8988T (cell line): ENCODE results near the gene CEP131.

ENCODE experiments used
- DNase-seq: peaks from one replicate; pipeline ENCODE4 v3.0.0; 2011

Gene CEP131

DNA sequence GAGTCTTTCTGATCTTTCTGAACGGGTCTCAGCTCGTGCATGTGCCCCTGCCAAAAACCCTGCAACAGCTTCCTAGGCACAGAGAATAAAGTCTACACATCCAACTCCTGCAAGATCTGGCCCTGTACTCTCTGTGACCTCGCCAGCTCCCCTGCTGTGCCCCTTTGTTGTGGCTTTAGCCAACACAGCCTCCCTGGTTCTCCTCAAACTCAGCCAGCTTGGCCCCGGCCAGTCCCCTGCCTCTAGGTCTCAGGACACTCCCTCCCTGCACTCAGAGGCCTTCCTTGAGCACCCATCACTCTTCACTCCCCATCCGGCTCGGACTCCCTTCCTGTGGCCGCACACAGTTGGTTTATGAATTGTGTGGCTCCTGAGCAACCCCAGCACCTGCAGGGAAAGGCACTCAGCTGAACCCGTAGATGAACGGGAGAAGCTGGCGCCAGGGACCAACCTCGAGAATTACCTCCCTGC lies 1.4 kb downstream of the CEP131 start:
- no peak for DNase-seq

DNA sequence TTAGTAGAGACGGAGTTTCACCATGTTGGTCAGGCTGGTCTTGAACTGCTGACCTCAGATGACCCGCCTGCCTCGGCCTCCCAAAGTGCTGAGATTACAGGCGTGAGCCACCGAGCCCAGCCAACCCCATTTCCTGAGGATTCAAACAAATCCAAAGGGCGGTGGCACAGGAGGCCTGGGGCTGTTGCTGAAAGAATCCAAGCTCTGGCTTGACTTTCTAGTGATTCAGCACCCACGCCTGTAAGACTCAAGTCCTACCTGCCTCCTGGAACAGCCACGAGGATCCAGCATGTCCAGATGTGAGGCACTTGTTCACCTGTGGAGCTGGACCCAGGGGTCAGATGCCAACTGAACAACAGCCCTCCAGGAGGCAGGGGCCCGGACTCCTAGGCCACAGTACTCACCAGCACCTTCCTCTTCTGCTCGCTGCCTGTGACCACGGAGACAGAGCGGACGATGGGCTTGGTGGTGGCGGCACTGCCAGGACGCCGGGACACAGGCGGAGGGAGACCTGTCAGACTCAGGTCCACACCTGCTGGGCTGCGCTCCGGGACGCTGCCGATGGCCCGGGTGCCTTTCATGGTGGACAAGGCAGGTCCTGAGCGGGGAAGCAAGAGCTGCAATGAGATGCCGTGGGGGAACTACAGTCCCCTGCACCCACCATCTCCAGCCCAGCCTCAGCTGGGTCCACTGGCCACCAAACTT lies 3.1 kb downstream of the CEP131 start:
- no peak for DNase-seq

DNA sequence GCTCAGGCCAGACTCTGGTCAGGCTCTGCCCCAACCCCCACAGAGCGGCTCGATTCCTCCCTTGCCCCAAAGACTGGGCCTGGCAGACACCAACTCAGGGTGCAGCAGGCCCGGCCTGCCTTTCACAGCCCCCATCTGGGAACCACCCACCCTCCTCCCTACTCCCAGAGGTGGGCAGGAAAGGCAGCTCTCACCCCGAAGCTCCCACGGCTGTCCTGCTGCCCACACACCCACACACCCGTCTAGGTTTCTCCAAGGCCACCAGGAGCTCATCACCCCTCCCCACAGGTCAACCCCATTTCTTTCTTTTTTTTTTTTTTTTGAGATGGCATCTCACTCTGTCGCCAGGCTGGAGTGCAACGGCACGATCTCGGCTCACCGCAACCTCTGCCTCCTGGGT lies 3.8 kb downstream of the CEP131 start:
- no peak for DNase-seq

DNA sequence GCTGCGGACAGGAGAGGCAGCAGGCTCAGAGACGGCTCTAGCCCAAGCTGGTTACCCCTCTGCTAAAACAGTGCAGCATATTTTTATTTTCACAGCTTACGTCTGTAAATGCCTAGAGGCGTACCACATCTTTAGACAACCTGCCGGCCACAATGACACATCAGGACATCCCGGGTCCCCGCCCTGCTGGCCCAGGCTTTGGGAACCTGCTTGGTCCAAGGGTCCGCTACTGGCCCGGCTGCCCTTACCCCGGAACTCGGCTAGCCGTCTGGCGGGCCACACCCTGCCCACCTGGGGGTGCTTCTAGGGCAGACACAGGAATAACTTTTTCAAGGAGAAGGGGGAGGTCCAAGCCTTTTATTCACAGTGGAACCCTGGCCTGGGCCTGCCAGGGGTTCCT lies 4.3 kb downstream of the CEP131 start:
- no peak for DNase-seq

DNA sequence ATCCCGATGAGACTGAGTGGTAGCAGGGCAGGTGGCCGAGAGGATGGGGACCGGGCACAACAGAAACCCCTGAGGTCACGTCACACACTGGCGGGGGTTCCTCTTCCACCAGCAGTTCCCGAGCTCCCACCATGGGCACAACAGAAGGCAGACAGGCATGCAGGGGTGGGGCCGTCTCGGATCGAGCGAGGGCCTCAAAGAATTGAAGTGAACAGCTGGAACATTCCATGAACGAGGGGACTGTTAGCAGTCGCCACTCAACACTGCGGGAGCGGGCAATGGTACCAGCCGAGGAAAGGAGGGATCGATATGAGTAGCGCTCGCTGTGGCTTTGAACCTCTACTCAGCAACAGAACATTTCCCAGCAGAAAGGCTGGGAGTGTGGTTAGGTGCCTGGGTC lies 5.3 kb downstream of the CEP131 start:
- no peak for DNase-seq

DNA sequence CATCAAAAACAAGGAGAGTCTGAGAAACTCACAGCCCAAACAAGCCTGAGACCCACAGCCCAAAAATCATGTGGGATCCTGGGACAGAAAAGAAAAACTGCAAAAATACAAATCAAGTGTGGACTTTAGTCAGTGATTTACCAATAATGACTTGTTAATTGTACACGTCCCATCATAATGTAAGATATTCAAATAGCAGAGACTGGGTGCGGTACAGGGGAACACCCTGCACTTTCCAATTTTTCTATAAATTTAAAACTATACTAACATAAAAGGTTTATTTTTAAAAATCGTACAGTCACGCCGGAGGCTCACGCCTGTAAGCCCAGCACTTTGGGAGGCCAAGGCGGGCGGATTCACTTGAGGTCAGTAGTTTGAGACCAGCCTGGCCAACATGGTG lies 8.8 kb downstream of the CEP131 start:
- DNase-seq = no peak

DNA sequence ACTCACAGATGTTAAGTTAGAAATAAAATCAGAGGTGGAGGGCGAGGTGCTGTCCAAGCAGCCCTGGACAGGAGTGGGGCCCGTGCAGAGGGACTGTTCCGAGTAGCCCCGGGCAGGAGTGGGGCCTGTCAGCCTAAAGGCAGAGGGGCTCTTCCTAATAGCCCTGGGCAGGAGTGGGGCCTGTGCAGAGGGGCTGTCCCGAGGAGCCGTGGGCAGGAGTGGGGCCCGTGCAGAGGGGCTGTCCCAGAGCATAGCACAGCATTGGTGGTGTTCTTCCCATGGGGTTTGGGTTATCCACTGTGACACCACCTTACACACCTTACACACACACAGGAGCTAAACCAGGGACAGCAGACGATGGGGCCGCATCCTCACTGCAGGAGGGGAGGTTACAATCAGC lies 10.4 kb downstream of the CEP131 start:
- DNase-seq = no peak

DNA sequence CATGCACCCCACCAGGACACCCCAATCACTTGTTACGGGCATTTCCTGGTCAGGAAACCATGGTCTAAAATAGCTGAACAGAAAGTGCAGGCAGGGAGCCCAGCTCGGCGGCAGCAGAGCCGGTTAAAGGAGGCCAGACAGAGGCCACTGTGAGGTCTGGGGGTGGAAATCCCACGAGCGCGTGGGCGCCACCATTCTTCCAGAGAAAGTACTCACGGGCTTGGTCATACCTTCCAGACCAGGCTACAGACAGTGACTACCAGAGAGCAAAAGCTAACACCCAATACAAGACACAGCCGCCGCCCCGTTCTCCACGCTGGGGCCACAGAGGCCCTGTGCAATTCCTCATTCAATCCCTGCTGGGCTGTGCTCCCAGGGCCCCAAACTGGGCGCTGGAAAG lies 11.9 kb downstream of the CEP131 start:
- DNase-seq = no peak

DNA sequence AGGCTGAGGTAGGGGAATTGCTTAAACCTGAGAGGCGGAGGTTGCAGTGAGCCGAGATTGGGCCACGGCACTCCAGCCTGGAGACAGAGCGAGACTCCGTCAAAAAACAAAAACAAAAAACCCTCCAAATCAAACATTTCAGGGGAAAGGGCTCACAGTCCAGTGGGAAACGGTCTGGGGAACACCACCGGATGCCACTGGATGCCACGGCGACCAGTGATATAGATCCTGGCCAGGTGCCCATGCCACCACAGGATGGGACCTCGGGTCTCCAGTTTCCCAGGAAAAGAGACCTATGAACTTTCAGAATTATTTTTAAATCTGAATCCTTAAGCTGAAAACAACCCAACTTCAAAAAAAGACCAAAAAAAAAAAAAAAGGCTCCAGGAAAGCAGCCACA lies 12.3 kb downstream of the CEP131 start:
- DNase-seq = no peak

DNA sequence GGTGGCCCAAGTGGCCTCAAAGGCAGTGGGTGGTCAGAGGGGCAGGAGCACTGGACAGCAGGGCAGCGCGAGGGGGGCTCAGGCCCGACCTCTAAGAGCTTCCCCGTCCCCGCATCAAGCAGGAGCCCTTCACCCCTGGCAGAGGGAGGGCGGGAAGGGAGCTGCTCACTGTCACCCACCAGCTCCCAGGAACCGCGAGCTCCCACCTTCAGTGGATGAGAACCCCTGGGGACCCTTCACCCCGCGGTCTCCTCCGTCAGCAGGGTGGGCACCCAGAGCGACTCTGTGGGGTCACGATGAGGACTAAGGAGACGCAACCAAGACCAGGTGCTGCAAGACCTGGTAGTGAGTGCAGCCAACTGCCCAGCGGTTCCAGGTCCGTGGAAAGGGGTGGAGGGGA lies 13.6 kb downstream of the CEP131 start:
- no peak for DNase-seq

DNA sequence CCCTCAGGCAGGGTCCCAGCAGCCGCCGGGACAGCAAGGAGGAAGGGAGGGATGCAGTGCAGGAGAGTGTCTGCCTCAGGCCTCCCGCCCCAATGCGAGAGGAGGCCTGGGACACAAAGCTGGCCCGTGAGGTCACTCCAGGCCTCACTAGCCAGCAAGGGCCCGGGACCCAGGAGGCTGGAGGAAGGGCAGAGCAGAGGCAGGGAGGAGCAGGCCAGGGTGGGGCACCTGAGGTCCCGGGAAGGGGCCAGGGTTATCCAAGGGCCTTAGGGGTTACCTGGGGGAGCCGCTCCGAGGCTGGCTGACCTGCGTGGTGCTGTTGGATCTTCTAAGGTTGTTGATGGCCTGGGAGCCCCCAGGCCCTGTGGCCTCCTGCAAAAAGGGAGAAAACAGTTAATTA lies 14.1 kb downstream of the CEP131 start:
- no peak for DNase-seq

DNA sequence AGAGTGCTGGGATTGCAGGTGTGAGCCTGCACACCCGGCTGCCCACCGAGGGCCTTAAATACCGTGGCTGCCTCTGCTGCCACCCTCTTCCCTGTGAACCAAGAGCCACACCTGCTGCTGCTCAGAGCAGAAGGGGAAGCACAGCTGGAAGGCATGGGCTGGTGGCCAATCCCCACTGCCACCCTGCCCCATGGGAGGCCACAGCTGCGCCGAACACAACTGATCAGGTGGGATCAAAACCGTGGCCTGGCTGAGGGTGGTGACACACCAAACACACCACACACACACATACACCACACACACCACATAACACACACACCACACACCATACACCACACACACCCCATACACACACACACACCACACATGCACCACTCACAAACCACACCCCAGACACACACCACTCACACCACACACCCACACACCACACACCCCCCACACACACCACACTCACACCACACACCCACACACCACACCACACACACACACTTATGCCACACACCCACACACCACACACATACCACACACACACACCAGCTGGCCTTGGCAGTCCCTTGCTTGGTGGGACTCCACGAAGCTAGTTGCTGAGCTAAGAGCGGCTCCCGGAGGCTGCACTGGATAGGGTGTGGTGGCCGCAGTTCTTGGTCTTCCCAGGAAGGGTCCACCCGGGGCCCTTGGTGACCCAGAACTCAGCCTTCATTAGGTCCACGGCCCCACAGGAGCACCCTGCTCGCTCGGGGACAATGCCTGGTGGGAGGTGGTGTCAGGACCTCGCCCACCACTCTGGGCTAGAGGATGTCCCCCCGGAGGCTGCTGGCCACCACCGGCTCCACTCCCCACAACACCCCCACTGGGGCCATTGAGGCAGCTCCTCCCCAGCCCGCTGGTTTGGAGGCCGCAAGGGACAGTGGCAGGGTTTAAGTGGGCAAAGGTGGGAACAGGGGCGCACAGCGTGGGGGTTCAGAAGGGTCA lies 14.9 kb downstream of the CEP131 start:
- DNase-seq = no peak

DNA sequence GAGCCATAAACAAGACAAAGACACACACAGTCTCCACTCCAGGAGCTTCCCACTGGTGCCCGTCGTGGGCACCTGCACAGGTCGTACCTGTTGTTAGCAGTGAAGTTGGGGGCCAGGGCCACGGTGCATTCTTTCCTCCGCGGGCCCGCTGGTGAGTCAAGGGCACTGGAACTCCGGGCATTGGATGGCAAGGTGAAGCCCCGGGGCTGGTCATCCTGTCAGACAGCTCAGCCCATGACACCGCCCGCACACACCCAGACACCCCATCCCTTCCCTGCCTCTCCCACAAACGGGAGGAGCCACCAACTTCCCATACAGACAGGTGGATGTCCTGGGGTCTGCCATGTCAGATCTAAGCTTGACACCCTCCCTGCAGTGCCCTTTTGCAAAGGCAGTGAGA lies 16.1 kb downstream of the CEP131 start:
- no peak for DNase-seq

DNA sequence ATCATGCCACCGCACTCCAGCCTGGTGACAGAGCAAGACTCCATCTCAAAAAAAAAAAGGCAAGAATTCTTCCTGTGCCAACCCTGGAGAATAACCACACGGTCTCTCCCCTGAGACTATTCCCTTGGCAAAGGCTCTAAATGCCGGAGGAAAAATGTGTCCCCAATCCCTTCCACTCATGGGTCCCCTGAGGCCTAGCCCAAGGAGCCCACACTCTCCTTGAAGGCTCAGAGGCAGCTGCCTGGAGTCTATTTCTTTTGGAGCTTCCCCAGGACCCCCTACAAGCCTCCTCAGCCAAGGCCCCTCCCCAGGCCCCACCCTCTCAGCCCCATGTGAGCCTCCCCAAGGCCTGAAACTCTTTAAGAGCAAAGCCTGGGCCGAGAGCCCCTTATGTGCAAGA lies 16.6 kb downstream of the CEP131 start:
- no peak for DNase-seq

DNA sequence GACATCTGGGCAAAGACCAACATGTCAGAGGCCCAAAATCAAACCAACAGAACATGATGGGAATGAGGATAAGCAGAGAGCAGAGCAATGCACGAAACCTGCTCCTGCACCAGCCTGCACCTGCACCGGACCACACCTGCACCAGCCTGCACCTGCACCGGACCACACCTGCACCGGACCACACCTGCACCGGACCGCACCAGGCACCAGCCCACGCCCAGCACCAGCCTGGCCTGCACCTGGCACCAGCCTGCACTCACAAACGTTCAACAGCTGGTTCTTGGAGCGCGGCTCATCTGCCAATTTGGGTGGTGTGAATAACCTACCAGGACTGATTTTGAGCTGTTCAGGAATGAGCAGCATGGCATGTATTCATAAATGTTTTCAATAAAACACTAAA lies 18.2 kb downstream of the CEP131 start:
- no peak for DNase-seq

DNA sequence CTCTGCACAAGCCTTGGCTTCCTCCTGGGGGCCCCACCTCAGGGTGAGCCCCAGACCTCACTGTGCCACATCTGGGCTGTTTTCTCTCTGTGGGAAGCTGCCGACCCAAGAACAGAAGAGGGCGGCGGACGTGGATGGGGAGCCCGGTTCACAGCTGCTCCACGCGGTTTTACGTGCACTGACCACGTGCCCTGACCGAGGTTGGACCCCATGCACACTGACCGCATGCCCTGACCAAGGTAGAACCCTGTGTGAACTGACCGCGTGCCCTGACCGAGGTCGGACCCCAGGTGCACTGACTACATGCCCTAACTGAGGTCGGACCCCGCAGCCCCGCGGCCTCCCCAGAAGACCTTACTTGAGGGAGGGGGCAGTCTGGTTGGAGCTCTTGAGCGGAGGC lies 19.6 kb downstream of the CEP131 start:
- DNase-seq = no peak

DNA sequence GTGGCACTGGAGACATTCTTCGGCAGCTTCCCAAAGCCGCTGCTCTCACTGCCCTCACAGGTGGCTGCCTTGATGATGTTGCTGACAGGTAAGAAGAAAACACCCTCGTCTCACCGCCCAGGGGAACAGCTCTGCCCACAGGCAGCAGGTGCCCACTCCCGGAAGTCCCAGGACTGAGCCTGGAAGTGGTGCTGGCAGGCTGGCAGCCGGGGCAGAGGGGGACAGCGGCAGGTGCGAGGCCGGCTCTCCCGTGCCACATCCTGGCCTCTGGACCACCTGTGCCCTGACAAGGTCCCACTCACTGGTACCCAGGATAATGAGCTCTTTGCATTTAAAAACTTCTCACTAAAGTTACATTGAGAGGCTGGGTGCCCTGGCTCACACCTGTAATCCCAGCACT lies 20.4 kb downstream of the CEP131 start:
- no peak for DNase-seq

DNA sequence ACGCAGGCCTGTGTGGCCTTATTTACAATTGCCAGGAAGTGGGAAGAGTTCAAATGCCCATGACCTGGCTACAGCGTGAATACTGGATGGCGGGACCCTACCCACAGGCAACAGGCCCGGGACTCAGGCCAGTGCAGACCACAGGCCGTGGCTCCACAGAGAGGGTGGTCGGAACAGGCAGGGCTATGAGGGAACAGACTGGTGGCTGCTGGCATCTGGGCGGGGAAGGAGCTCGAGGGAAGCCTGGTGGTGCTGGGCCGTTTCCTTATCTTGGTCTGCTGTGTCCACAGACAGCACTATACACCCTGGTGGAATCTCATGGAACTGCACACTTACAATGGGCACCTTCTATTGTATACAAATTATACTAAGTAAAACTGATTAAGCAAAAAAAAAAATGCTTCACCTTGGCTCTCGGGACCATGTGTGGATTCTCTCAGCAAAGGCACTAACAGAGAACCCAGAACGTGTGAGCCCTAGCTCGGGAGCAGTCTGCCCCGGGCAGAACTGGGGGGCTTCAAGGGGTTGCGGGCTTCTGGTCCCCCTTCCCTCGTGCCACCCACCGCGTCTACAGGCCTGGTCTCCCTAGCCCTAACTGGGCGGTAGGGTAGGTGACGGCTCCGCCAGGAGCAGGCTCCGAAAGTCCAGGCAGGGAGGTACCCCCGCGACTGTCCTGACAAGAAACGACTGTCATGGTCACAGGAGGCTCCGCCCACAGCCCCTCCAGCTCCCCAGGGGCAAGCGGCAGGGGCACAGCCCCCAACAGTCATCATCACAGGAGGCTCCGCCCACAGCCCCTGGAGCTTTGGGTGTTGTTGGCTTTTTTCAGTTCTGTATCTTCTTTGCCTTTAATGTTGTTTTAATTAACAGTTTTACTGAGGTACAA lies 21.8 kb downstream of the CEP131 start:
- peak; percentile 91 for DNase-seq

DNA sequence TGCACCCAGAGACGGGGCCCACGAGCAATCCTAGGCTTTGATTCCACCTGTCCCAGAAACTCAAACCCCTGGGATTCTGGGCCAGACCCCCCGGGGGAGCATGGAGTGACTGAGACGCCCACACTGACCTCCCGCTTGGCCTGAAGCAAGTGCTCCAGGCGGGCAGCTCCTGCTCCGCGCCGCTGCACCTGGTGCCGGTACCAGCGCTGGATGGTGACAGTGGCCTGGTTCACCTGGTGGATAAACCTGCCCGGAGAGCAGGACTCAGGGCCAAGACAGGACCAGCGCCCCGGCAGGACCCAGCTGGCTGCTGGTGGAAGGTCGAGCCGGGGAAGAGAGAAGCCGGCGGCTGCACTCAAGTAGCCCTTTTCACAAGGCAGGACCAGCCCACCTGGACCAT lies 22.6 kb downstream of the CEP131 start:
- DNase-seq = no peak

DNA sequence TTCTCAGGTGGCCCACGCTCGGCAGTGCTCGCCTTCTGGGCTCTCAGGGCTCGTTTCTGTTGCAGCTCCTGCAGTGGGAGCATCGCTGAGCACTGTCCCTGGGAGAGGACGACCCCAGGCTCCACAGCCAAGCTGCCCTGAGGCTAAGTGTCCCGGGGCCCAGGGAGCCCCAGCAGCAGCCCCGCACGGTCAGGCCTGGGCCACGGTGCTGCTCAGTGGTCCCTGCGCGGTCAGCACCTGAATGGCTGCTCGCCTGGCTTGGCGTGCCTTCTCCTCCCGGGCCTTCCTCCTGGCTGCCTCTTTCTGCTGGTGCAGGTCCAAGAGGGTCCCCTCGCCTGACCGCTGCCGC lies 23.3 kb downstream of the CEP131 start:
- DNase-seq = no peak

DNA sequence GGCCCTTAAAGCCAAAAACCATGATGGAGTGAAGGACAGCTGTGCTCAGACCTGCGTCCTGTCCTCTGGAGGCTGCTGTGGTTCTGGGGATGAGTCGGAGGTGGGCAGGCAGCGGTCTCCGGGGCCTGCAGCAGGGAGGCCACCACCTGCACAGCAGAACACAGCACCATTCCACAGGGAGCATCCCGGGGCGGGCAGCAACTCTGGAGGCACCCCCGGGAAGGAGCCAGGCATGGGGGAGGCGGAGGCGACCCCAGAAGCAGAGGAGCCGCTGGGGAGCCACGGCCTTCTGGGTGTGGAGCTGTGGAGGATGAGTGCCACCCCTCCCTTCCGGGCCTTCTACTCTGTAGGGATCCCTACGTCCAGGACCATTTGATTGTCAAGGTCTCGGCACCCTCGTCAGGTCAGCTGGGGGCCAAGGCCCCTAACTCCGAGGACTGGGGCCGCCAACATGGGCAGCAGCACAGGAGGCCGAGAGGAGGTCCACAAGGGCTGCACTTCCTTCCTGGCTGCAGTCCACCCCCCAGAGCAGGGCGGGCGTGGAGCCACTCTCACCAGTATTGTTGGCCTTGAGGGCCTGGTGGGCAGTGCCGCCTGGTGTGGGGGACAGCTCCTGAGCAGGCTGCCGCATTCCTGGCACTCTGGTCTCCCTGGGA lies 23.8 kb downstream of the CEP131 start:
- no peak for DNase-seq

DNA sequence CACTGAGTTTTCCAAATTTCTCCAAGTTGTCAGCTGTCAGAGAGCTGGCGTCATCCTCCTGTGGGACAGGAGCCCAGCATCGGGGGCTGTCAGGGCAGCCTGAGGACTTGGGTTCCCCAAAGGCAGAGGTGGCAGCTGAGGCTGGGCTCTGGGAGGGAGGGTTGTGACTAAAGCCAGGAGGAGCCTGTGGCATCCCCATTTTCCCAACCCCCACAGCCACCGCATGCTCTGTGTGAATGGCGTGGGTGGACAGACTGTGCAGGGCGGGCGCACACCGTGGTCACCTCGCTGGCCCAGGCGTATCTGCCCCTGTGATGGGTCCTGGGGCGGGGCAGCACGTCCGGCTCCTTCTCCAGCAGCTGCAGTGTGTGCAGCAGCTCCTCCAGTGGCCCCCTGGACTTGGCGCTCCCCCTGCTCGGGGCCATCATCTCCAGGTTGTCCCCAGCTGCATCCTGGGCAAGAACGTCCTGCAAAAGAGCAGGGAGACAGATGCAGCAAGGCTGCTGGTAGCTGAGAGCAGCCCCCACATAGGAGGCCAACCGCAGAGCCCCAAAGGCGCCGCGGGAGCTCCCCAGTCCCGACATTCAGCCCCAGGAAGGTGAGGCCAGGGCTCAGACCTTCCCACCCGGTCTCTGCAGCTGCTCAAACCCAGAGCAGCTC lies 24.8 kb downstream of the CEP131 start:
- DNase-seq = no peak
